Ovary (tissue), 9 donors: ENCODE measurements around the gene FGGY. TPM values are rescaled to one million over a fixed set of nuclear protein-coding genes. Genes with fewer than 3 reads are reported as not detected.
"Not testable (repeated sequence)": the region's sequence is repeated elsewhere in the genome, so short reads cannot be mapped to it uniquely, and the experiment has no call there.

ENCODE experiments used
- DNase-seq, 5 donors: peaks; one replicate each; pipeline ENCODE4 v3.0.0-alpha.2; 2019 to 2020
- H3K27ac ChIP-seq, 2 donors: fragments of 200-600 bp; one replicate each; pipeline versions ENCODE4 v1.5.1 to v1.8.0; 2019 to 2022
- H3K27me3 ChIP-seq: fragments of 200-600 bp; one replicate; pipeline ENCODE4 v1.8.0; 2022
- H3K36me3 ChIP-seq: fragments of 200-600 bp; sonication (generic); one replicate; pipeline ENCODE4 v1.5.1; 2019
- H3K4me1 ChIP-seq: one replicate; pipeline ENCODE4 v1.8.1; 2013; ENCODE audit warnings: mild to moderate bottlenecking, moderate library complexity; ENCODE audit not compliant: insufficient read depth
- H3K4me3 ChIP-seq: fragments of 200-600 bp; sonication (generic); one replicate; pipeline ENCODE4 v1.5.1; 2017
- H3K9me3 ChIP-seq, 2 donors: fragments of 200-600 bp in 1 of 2; sonication (generic) in 1 of 2; one replicate each; pipeline versions ENCODE4 v1.5.1 to v1.8.1; 2013 to 2019; ENCODE audit warnings: mild to moderate bottlenecking in 1 of 2, moderate library complexity in 1 of 2
- EP300 ChIP-seq: sonication (generic); formaldehyde crosslinking; IDR thresholded peaks from one replicate; pipeline ENCODE4 v1.6.1; 2017; ENCODE audit warnings: antibody characterized with exemption
- POLR2A ChIP-seq: fragments of 450-650 bp; IDR thresholded peaks from one replicate; pipeline ENCODE4 v1.6.1; 2017; ENCODE audit warnings: antibody characterized with exemption, mild to moderate bottlenecking, moderate library complexity
- WGBS, 3 donors: extraction: QIAGEN DNeasy Blood & Tissue Kit in 1 of 3; methylation state at CpG; one replicate each; pipeline versions ENCODE4 v1.1.5 to v1.1.7; 2013 to 2017; 5-methylcytosine and 5-hydroxymethylcytosine counted together
- intact Hi-C, 4 donors: fragments of 100-400 bp; cut with DNase I; formaldehyde crosslinking; loops; one replicate each; pipeline versions ENCODE4 v1.11.0 to v1.15.1; 2022 to 2023
- polyA plus RNA-seq, 2 donors: library from polyadenylated mRNA; stranded (reverse); fragments of 200-250 nt in 1 of 2; fragments of 350-450 nt in 1 of 2; fragmentation: Illumina TruSeq in 1 of 2; extraction: RNeasy Lipid Tissue Mini Kit (QIAGEN cat#74804) in 1 of 2; gene quantifications; one replicate each; pipeline ENCODE4 v1.2.3, GENCODE V29; 2013 to 2014
- total RNA-seq, 7 donors: library from RNA; depleted of rRNA in 2 of 7; stranded (reverse); fragments of >200 nt in 2 of 7; fragmentation: NEBNext Ultra II Directional in 3 of 7; extraction: Animal tissue kit (Norgen Biotek cat#: 25700) in 3 of 7; gene quantifications; one replicate each; pipeline versions ENCODE4 v1.1.0 to v1.2.4, GENCODE V29; 2016 to 2023
- TF ChIP-seq, protein P1 (sequence below), 3 donors: fragments of 450-650 bp in 2 of 3; fragments of 200-600 bp in 1 of 3; IDR thresholded peaks; one replicate each; pipeline versions ENCODE4 v1.5.1 to v1.8.0; 2016 to 2022; ENCODE audit warnings: antibody characterized with exemption in 3 of 3, mild to moderate bottlenecking in 1 of 3
- donor health status: DM: no; HTN: no; CAD: no; lungs with moderate emphysema.
- donor health status: DM: no; HTN: no; CAD: no.
- donor health status: Bipolar disorder and iron deficiency.
- donor health status: DM: yes; HTN: yes; CAD: no.
- donor health status: DM: no; HTN: no; CAD: no.
- donor health status: DM: yes; HTN: yes; CAD: no.

The FGGY gene
- total and polyA plus RNA-seq, 9 donors, result 7.9 to 62.0 (median 44.7) TPM

DNA sequence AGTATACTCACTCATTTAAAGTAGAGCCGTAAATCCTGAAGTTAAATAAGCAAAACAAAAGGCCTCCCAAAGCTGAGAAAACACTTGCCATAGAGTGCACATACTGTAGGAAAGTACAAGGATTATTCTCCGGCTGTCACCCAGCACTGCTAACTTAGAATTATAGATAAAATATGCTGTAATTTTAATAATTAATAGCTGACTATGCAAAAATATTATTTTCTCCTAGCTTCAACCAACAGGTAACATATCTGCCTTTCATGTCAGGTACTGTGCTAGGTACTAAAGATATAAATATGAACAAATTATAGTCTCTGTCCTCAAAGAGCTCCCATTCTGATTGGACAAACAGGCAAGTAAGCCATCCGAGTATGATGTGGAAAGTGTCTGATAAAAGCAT, 233.2 kb downstream of the FGGY start:
- H3K36me3 ChIP-seq, result no peaks in the 10 kb centered on the region
- H3K4me1 ChIP-seq, result no peaks in the 10 kb centered on the region
- 96 to 98% (median 98%) methylated on average over 3 of the region's 3 CpGs for whole genome bisulfite sequencing, 3 donors
- no peak for DNase-seq
- no peaks in the 10 kb centered on the region for H3K27me3 ChIP-seq
- H3K9me3 ChIP-seq, result no peaks in the 10 kb centered on the region
- no peak overlapping the region for H3K4me3 ChIP-seq
- no peak overlapping the region for H3K27ac ChIP-seq
- intact Hi-C loops, result no loop called here
- TF ChIP-seq, protein P1, sequence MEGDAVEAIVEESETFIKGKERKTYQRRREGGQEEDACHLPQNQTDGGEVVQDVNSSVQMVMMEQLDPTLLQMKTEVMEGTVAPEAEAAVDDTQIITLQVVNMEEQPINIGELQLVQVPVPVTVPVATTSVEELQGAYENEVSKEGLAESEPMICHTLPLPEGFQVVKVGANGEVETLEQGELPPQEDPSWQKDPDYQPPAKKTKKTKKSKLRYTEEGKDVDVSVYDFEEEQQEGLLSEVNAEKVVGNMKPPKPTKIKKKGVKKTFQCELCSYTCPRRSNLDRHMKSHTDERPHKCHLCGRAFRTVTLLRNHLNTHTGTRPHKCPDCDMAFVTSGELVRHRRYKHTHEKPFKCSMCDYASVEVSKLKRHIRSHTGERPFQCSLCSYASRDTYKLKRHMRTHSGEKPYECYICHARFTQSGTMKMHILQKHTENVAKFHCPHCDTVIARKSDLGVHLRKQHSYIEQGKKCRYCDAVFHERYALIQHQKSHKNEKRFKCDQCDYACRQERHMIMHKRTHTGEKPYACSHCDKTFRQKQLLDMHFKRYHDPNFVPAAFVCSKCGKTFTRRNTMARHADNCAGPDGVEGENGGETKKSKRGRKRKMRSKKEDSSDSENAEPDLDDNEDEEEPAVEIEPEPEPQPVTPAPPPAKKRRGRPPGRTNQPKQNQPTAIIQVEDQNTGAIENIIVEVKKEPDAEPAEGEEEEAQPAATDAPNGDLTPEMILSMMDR (IDR thresholded peaks at IDR 0.05), result no peak
- TF ChIP-seq POLR2A, result no peak
- TF ChIP-seq EP300, result no peak

DNA sequence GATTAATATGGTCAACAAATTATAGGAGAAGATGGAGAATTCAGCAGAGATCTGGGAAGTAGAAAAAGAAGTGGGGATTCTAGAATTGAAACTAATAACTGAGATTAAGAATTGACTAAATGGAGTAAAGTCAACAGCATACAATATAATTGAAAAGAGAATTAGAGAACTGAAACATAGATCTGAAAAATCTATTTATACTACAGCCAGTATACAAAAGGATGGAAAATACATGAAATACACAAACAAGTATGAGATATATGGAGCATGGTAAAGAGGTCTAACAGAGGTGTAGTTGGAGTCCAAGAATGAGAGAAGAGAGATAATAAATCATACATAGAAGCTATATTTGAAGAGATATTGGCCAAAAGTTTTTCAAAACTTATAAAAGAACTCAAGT, 235.2 kb downstream of the FGGY start:
- DNase-seq, result no peak
- intact Hi-C loops, result no loop called here
- no peak overlapping the region for H3K27ac ChIP-seq
- TF ChIP-seq POLR2A, result no peak
- TF ChIP-seq, protein P1 (IDR thresholded peaks at IDR 0.05), result no peak
- no peak for TF ChIP-seq EP300
- H3K4me1 ChIP-seq, result no peaks in the 10 kb centered on the region
- H3K36me3 ChIP-seq, result no peaks in the 10 kb centered on the region
- H3K9me3 ChIP-seq, result no peaks in the 10 kb centered on the region
- H3K4me3 ChIP-seq, result no peak overlapping the region
- no peaks in the 10 kb centered on the region for H3K27me3 ChIP-seq

DNA sequence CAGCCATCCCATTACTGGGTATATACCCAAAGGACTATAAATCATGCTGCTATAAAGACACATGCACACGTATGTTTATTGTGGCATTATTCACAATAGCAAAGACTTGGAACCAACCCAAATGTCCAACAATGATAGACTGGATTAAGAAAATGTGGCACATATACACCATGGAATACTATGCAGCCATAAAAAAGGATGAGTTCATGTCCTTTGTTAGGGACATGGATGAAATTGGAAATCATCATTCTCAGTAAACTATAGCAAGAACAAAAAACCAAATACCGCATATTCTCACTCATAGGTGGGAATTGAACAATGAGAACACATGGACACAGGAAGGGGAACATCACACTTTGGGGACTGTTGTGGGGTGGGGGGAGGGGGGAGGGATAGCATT, 241.6 kb downstream of the FGGY start:
- H3K36me3 ChIP-seq, DNase-seq, H3K27ac ChIP-seq, H3K4me1 ChIP-seq, H3K9me3 ChIP-seq, H3K4me3 ChIP-seq, H3K27me3 ChIP-seq, intact Hi-C loops: not testable (repeated sequence)
- WGBS, 3 donors, result 91 to 100% (median 97%) methylated on average over 1 of the region's 2 CpGs

DNA sequence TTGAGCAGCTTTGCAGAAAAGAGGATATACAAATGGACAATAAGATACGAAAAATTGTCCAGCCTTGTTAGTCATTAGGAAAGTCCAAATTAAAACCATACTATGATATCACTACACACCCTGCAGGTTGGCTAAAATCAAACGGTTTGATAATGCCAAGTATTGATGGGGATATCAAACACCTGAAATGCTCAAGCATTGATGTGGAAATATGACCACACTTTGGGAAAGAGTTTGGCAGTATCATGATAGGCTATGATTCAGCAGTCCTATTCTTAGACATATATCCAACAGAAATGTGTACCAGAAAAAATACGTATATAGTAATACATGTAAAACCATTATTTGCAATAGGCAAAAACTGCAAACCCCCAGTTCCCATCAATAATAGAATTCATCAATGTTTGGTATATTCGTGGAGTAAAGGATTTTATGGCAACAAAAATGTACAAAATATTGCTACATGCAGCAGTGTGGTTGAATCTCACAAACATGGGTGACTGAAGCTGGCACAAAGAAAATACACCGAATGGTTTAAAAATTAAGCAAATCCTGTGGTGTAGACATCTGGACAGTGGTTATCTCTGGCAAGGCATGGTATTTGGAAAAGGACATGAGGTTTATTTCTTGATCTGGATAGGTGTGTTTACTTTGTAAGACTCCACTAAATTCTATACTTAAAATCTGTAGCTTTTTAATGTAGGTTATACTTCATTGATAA, 243.2 kb downstream of the FGGY start:
- no peak for TF ChIP-seq EP300
- TF ChIP-seq, protein P1 (IDR thresholded peaks at IDR 0.05), result no peak
- DNase-seq, result no peak
- intact Hi-C loops, result no loop called here
- WGBS, 3 donors, result 74 to 89% (median 83%) methylated on average over 5 of the region's 5 CpGs
- Histone ChIP-seq H3K4me3 (no peak overlapping the region), H3K27ac (no peak overlapping the region), H3K36me3 (no peaks in the 10 kb centered on the region), H3K4me1 (no peaks in the 10 kb centered on the region), H3K27me3 (no peaks in the 10 kb centered on the region), H3K9me3 (no peaks in the 10 kb centered on the region)

DNA sequence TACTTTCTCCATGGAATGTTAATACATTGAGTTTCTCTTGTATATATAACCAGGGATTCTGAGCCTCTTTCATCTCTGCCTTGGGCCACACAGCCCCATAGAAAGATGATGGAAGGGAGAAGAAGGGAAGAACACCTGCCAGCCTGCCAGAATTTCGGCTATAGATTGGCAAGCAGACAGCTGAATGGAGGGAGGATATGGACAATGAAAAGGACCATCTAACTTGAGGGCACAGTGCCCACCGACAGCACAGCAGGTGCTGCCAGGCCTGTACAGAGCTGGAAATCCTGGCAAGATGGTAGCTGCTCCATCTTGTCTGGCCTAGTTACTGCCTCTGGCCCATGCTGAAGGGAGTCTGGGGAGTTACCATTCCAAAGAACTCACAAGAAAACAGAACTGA, 244.3 kb downstream of the FGGY start:
- no peak for DNase-seq
- no peak for TF ChIP-seq EP300
- TF ChIP-seq POLR2A, result no peak
- TF ChIP-seq, protein P1 (IDR thresholded peaks at IDR 0.05), result no peak
- Histone ChIP-seq H3K27ac (no peak overlapping the region), H3K36me3 (no peaks in the 10 kb centered on the region), H3K9me3 (no peaks in the 10 kb centered on the region), H3K27me3 (no peaks in the 10 kb centered on the region), H3K4me1 (no peaks in the 10 kb centered on the region), H3K4me3 (no peak overlapping the region)
- intact Hi-C loops, result no loop called here
- 88 to 98% (median 91%) methylated on average over 2 of the region's 2 CpGs for WGBS, 3 donors
